HepG2 (cell line): ENCODE data around the gene RNPEPL1. TPM values are rescaled to one million over a fixed set of nuclear protein-coding genes. Genes with fewer than 3 reads are reported as not detected.

Experiments used
- ATAC-seq: fragments of 200-7000 bp; cut with Tn5 transposase; 3 replicates; pipeline ENCODE4 v1.9.1; 2020; ENCODE audit warnings: mild to moderate bottlenecking, moderate library complexity
- BruUV-seq: library from RNA; stranded (reverse); fragments of 400-500 nt; replicated peaks from 2 replicates; lab custom pipeline; 2021; lab: Mats Ljungman, UMichigan
- CTCF ChIA-PET: fragments of 300-600 bp; formaldehyde crosslinking; extraction: SDS; loops from one replicate; lab custom pipeline; 2021; ENCODE audit warnings: low total read pairs, inconsistent platforms, low intra/inter-chr PET ratio; lab: Yijun Ruan, JAX
- POLR2A ChIA-PET: fragments of 350-600 bp; sonication (Branson Sonifier 250); formaldehyde crosslinking; loops from one replicate; lab custom pipeline; 2020; ENCODE audit warnings: antibody characterized with exemption, inconsistent platforms; lab: Yijun Ruan, JAX
- DNase-seq: peaks from one replicate; pipeline ENCODE4 v3.0.0-alpha.2; 2015; ENCODE audit warnings: low spot score
- FAIRE-seq: peaks from 3 replicates; lab custom pipeline; 2011; peaks lifted over from hg19 to GRCh38; lab: Jason Lieb, UNC
- H2AFZ ChIP-seq: one replicate; pipeline ENCODE4 v1.6.1; 2011; ENCODE audit warnings: low read length, inconsistent platforms
- H3K27ac ChIP-seq: fragments of 300-600 bp; 3 replicates; pipeline ENCODE4 v1.8.0; 2011; ENCODE audit warnings: mixed run types, mild to moderate bottlenecking, mixed read lengths, low read length, inconsistent platforms; ENCODE audit not compliant: insufficient read depth; ENCODE audit errors: extremely low read length
- H3K27me3 ChIP-seq, 2 experiments: fragments of 200-600 bp in 1 of 2; 2 replicates in 1 of 2; 3 replicates in 1 of 2; pipeline versions ENCODE4 v1.6.0 to v1.8.0; 2011; ENCODE audit warnings: low read length in 2 of 2, mild to moderate bottlenecking in 2 of 2, moderate library complexity in 2 of 2, inconsistent platforms in 1 of 2; ENCODE audit not compliant: insufficient read depth in 2 of 2, control insufficient read depth in 1 of 2
- H3K36me3 ChIP-seq, 2 experiments: fragments of 200-600 bp in 1 of 2; replicated peaks in 1 of 2; 2 replicates in 1 of 2; 3 replicates in 1 of 2; pipeline versions ENCODE4 v1.5.1 to v1.8.0; 2011; ENCODE audit warnings: low read length in 2 of 2, inconsistent platforms in 1 of 2; ENCODE audit not compliant: insufficient read depth in 2 of 2, control insufficient read depth in 1 of 2
- H3K4me1 ChIP-seq: 2 replicates; pipeline ENCODE4 v1.5.1; 2012; ENCODE audit warnings: low read length, inconsistent platforms; ENCODE audit not compliant: insufficient read depth
- H3K4me2 ChIP-seq: 2 replicates; pipeline ENCODE4 v1.6.0; 2011; ENCODE audit warnings: low read depth, low read length, inconsistent platforms
- H3K4me3 ChIP-seq, 3 experiments: fragments of 200-600 bp in 1 of 3; sonication (generic), shearing (Covaris generic) in 1 of 3; replicated peaks in 1 of 3; 2 replicates each; pipeline ENCODE4 v1.5.1; 2011 to 2016; ENCODE audit warnings: low read length in 3 of 3, inconsistent platforms in 2 of 3, low read depth in 2 of 3, mild to moderate bottlenecking in 2 of 3, control low read depth in 1 of 3, mixed read lengths in 1 of 3; ENCODE audit not compliant: insufficient read depth in 1 of 3
- H3K79me2 ChIP-seq: one replicate; pipeline ENCODE4 v1.6.1; 2011; ENCODE audit warnings: low read length, inconsistent platforms; ENCODE audit not compliant: insufficient read depth
- H3K9ac ChIP-seq: 2 replicates; pipeline ENCODE4 v1.6.0; 2011; ENCODE audit warnings: mild to moderate bottlenecking, low read depth, low read length, inconsistent platforms; ENCODE audit not compliant: insufficient read depth
- H3K9me3 ChIP-seq: 2 replicates; pipeline ENCODE4 v1.5.1; 2012; ENCODE audit warnings: mild to moderate bottlenecking, low read length
- H4K20me1 ChIP-seq: 2 replicates; pipeline ENCODE4 v1.6.0; 2011; ENCODE audit warnings: inconsistent platforms, mild to moderate bottlenecking, low read length, moderate library complexity; ENCODE audit not compliant: insufficient read depth
- ADNP ChIP-seq: sonication (generic); formaldehyde crosslinking; IDR thresholded peaks from 2 replicates; pipeline ENCODE4 v1.4.0; 2020; ENCODE audit warnings: missing genetic modification reagents
- EED ChIP-seq: sonication (generic); formaldehyde crosslinking; IDR thresholded peaks from 2 replicates; pipeline ENCODE4 v1.5.0; 2020; ENCODE audit warnings: mild to moderate bottlenecking, missing genetic modification reagents
- MYC ChIP-seq: sonication (generic); formaldehyde crosslinking; IDR thresholded peaks from 2 replicates; pipeline ENCODE4 v1.9.0; 2021; ENCODE audit warnings: missing genetic modification reagents, borderline replicate concordance
- NFRKB ChIP-seq: fragments of 450-650 bp; IDR thresholded peaks from 2 replicates; pipeline ENCODE4 v1.6.1; 2017
- NKX3-1 ChIP-seq: sonication (generic); formaldehyde crosslinking; IDR thresholded peaks from 2 replicates; pipeline ENCODE4 v1.5.0; 2020; ENCODE audit warnings: missing genetic modification reagents
- SP1 ChIP-seq, 2 experiments: fragments of 450-650 bp in 1 of 2; sonication (generic) in 1 of 2; formaldehyde crosslinking in 1 of 2; IDR thresholded peaks; 2 replicates each; pipeline versions ENCODE4 v1.4.0 to v1.6.1; 2016 to 2020; ENCODE audit warnings: missing genetic modification reagents in 1 of 2
- U2AF1 ChIP-seq: fragments of 200-400 bp; formaldehyde crosslinking; optimal IDR thresholded peaks from 2 replicates; pipeline ENCODE3; 2017; ENCODE audit warnings: mild to moderate bottlenecking, low read depth, low read length
- ZNF367 ChIP-seq: sonication (generic); formaldehyde crosslinking; IDR thresholded peaks from 2 replicates; pipeline ENCODE4 v1.4.0; 2020; ENCODE audit warnings: missing genetic modification reagents, borderline replicate concordance
- WGBS: methylation state at CpG from one replicate; pipeline ENCODE4 v1.1.6; 2017; ENCODE audit warnings: low lambda C conversion rate; 5-methylcytosine and 5-hydroxymethylcytosine counted together
- in situ Hi-C: cut with HindIII; loops from 2 replicates; pipeline ENCODE4 v1.10.0; 2017; ENCODE audit warnings: low pct_unique_long_range_greater_than_20kb; ENCODE audit not compliant: extremely low pct_ligation_motif_present
- intact Hi-C: fragments of 100-400 bp; cut with micrococcal nuclease; formaldehyde crosslinking; loops from one replicate; pipeline ENCODE4 v1.10.0; 2022; ENCODE audit not compliant: unreplicated experiment
- polyA plus RNA-seq, 8 experiments: library from polyadenylated mRNA; depleted of rRNA in 3 of 8; stranded (reverse) in 7 of 8; unstranded in 1 of 8; fragments of >200 nt; fragmentation: Illumina TruSeq in 4 of 8; extraction: Trizol in 4 of 8; gene quantifications; 2 replicates each; pipeline versions ENCODE4 v1.2.1 to v1.2.3, GENCODE V29; 2011 to 2016; ENCODE audit warnings: low read depth in 4 of 8, missing spikeins in 1 of 8, mixed read lengths in 1 of 8; ENCODE audit not compliant: insufficient read depth in 1 of 8
- total RNA-seq, 5 experiments: library from RNA; depleted of rRNA; stranded (reverse); fragments of >200 nt; fragmentation: Illumina TruSeq; extraction: Trizol; gene quantifications; 2 replicates each; pipeline ENCODE4 v1.2.3, GENCODE V29; 2016; ENCODE audit warnings: low read depth in 1 of 5
- TF ChIP-seq, protein P1 (sequence below): IDR thresholded peaks from 2 replicates; pipeline ENCODE4 v1.6.1; 2016; ENCODE audit warnings: low read depth, missing genetic modification reagents, missing compliant biosample characterization
- TF ChIP-seq, protein P2 (sequence below): sonication (generic); formaldehyde crosslinking; conservative IDR thresholded peaks from 2 replicates; pipeline ENCODE4 v1.8.0; 2022; ENCODE audit warnings: mild to moderate bottlenecking, moderate library complexity, missing genetic modification reagents
- TF ChIP-seq, protein P3 (sequence below): sonication (generic); formaldehyde crosslinking; conservative IDR thresholded peaks from 2 replicates; pipeline ENCODE4 v1.8.0; 2022; ENCODE audit warnings: missing genetic modification reagents
- TF ChIP-seq, protein P4 (sequence below): sonication (generic); formaldehyde crosslinking; IDR thresholded peaks from 2 replicates; pipeline ENCODE4 v1.4.0; 2020; ENCODE audit warnings: missing genetic modification reagents

Gene RNPEPL1
- total and polyA plus RNA-seq, 2 of the 13 experiments (the other 11 are each of a cell fraction or from before 2014, with no cell fraction given), result 13.0 to 18.0 TPM

DNA sequence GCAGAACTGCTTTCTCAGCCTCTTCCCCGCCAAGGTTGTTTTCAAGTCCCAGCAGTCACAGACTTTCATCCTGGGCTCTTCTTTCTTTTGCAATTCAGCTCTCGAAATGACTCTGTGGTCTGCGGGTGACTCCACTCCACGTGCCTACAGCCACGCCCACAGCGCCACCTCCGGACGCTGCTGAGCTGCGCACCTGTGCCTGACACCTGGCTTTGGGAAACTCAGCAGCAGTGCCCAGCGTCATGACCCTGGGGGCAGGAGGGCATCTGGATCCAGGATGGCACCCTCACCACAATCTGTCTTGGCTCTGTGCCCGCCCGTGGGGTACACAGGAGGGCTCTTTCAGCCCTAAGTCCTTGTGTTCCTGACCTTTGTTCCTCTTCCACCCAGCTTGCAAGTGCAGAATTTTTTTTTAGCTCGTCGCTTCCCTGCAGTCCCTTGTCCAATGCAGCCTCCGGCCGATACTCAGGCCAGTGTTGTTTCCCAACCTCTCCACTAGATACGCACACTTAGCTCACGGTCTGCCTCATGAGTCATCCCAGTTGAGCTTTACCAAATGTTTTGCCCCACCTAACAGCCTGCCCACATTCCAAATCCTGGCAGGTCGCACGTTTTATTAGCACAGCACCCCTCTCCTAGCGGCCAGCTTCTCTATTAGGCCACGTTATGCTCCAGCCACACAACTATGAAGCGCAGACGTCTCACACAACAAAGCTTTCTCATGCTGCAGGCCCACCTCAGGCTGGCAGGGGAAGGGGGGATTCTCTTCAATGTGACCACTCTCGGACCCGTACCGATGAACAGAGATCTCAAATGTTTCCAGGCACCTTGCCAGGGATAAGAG lies 11.7 kb downstream of the RNPEPL1 start:
- CTCF ChIA-PET, result interaction anchor here (0.7 to 1.3 kb wide), 3 partner anchors 12 to 25 kb away, joined by 3 to 7 read pairs (median 4); no protein-coding TSS in a partner anchor
- Histone ChIP-seq H3K4me3 (peak overlapping the region; percentile 33 to 63 (median 44)), H3K79me2 (peaks cover 39% of the 10 kb centered on the region)
- TF ChIP-seq, protein P1, sequence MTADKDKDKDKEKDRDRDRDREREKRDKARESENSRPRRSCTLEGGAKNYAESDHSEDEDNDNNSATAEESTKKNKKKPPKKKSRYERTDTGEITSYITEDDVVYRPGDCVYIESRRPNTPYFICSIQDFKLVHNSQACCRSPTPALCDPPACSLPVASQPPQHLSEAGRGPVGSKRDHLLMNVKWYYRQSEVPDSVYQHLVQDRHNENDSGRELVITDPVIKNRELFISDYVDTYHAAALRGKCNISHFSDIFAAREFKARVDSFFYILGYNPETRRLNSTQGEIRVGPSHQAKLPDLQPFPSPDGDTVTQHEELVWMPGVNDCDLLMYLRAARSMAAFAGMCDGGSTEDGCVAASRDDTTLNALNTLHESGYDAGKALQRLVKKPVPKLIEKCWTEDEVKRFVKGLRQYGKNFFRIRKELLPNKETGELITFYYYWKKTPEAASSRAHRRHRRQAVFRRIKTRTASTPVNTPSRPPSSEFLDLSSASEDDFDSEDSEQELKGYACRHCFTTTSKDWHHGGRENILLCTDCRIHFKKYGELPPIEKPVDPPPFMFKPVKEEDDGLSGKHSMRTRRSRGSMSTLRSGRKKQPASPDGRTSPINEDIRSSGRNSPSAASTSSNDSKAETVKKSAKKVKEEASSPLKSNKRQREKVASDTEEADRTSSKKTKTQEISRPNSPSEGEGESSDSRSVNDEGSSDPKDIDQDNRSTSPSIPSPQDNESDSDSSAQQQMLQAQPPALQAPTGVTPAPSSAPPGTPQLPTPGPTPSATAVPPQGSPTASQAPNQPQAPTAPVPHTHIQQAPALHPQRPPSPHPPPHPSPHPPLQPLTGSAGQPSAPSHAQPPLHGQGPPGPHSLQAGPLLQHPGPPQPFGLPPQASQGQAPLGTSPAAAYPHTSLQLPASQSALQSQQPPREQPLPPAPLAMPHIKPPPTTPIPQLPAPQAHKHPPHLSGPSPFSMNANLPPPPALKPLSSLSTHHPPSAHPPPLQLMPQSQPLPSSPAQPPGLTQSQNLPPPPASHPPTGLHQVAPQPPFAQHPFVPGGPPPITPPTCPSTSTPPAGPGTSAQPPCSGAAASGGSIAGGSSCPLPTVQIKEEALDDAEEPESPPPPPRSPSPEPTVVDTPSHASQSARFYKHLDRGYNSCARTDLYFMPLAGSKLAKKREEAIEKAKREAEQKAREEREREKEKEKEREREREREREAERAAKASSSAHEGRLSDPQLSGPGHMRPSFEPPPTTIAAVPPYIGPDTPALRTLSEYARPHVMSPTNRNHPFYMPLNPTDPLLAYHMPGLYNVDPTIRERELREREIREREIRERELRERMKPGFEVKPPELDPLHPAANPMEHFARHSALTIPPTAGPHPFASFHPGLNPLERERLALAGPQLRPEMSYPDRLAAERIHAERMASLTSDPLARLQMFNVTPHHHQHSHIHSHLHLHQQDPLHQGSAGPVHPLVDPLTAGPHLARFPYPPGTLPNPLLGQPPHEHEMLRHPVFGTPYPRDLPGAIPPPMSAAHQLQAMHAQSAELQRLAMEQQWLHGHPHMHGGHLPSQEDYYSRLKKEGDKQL, result no peak
- TF ChIP-seq, protein P2, sequence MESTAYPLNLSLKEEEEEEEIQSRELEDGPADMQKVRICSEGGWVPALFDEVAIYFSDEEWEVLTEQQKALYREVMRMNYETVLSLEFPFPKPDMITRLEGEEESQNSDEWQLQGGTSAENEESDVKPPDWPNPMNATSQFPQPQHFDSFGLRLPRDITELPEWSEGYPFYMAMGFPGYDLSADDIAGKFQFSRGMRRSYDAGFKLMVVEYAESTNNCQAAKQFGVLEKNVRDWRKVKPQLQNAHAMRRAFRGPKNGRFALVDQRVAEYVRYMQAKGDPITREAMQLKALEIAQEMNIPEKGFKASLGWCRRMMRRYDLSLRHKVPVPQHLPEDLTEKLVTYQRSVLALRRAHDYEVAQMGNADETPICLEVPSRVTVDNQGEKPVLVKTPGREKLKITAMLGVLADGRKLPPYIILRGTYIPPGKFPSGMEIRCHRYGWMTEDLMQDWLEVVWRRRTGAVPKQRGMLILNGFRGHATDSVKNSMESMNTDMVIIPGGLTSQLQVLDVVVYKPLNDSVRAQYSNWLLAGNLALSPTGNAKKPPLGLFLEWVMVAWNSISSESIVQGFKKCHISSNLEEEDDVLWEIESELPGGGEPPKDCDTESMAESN (CRISPR knock-in tag), result peak; percentile 90
- TF ChIP-seq ZNF367 (no peak), EED (CRISPR knock-in tag) (no peak), SP1 (IDR thresholded peaks at IDR 0.05) (no peak), SP1 (CRISPR knock-in tag; IDR thresholded peaks at IDR 0.05) (peak; percentile 84), NFRKB (no peak), NKX3-1 (CRISPR knock-in tag) (0 out of 2 replicates have a peak, but pooled peaks have one; percentile 34), U2AF1 (no peak), MYC (CRISPR knock-in tag) (peak; percentile 98), ADNP (CRISPR knock-in tag) (no peak)
- TF ChIP-seq, protein P3, sequence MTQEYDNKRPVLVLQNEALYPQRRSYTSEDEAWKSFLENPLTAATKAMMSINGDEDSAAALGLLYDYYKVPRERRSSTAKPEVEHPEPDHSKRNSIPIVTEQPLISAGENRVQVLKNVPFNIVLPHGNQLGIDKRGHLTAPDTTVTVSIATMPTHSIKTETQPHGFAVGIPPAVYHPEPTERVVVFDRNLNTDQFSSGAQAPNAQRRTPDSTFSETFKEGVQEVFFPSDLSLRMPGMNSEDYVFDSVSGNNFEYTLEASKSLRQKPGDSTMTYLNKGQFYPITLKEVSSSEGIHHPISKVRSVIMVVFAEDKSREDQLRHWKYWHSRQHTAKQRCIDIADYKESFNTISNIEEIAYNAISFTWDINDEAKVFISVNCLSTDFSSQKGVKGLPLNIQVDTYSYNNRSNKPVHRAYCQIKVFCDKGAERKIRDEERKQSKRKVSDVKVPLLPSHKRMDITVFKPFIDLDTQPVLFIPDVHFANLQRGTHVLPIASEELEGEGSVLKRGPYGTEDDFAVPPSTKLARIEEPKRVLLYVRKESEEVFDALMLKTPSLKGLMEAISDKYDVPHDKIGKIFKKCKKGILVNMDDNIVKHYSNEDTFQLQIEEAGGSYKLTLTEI (CRISPR knock-in tag), result no peak
- TF ChIP-seq, protein P4, sequence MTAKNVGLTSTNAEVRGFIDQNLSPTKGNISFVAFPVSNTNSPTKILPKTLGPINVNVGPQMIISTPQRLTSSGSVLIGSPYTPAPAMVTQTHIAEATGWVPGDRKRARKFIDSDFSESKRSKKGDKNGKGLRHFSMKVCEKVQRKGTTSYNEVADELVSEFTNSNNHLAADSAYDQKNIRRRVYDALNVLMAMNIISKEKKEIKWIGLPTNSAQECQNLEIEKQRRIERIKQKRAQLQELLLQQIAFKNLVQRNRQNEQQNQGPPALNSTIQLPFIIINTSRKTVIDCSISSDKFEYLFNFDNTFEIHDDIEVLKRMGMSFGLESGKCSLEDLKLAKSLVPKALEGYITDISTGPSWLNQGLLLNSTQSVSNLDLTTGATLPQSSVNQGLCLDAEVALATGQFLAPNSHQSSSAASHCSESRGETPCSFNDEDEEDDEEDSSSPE (CRISPR knock-in tag), result peak; percentile 72; the same call in 1 of the 2 replicates

More for the DNA sequence above, 11.7 kb downstream of the RNPEPL1 start:
- H3K9me3 ChIP-seq, result no peaks in the 10 kb centered on the region
- H3K27me3 ChIP-seq, result no peaks in the 10 kb centered on the region; a peak in 1 of 5 replicates
- peaks cover 61% of the 10 kb centered on the region for H3K4me1 ChIP-seq
- POLR2A ChIA-PET, result interaction anchor here (0.6 to 2.1 kb wide), 11 partner anchors 9 to 328 kb away, joined by 3 to 66 read pairs (median 7); partner anchors contain the start of genes ANKMY1, DUSP28 and RNPEPL1
- ATAC-seq (peak; percentile 83), DNase-seq (peak; percentile 96), FAIRE-seq (peak; percentile 99)
- BruUV-seq, result no TSS peak
- in situ Hi-C loops, result no loop called here
- peak overlapping the region; percentile 80 for H3K27ac ChIP-seq
- no peak overlapping the region for H2AFZ ChIP-seq
- WGBS, result 4% methylated on average over 27 of the region's 27 CpGs
- intact Hi-C loops, result loop anchor here (2.0 kb wide), 1 partner anchor 13 kb away; no protein-coding TSS in a partner anchor
- peaks cover 6% of the 10 kb centered on the region; the same call in 1 of the 2 replicates for H4K20me1 ChIP-seq
- peaks cover 3 to 8% of the 10 kb centered on the region in 2 experiments; a peak in 4 of 5 replicates for H3K36me3 ChIP-seq
- H3K4me2 ChIP-seq, result peak overlapping the region; percentile 96
- peak overlapping the region; percentile 61 for H3K9ac ChIP-seq
